Epidermal melanocyte (primary cell): Measurements from ENCODE around the gene TENM3.

Experiments
- DNase-seq: peaks from one replicate; pipeline ENCODE4 v3.0.0; 2011; ENCODE audit warnings: low spot score; ENCODE audit not compliant: insufficient read length

Gene TENM3

GRCh38 chr4:182449186-182449929 is 206.2 kb downstream of the TENM3 start:
- DNase-seq: no peak

GRCh38 chr4:182449930-182450439 is 206.8 kb downstream of the TENM3 start:
- DNase-seq: no peak

GRCh38 chr4:182451441-182451840 is 208.2 kb downstream of the TENM3 start:
- no peak for DNase-seq

DNA sequence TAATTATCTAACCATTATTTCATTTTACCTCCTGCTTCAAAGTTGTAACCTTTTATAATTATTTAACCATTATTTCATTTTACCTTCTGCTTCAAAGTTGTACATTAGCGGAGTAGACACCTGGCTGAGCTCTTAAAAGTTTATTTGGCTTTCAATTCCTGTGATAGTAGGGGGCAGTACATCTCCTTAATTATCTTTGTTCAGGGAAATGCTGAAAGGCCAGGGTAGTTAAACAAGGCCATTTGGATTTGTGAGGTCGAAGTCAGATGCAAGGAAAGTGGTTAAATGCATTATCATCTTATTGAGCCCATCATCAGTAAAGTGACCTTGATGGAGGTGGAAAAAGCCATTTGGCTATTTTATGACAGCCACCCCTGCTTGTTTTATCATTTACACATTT is 210.6 kb downstream of the TENM3 start:
- DNase-seq: no peak

- no peak for DNase-seq
Observed at GRCh38 chr4:182454440-182455013, 211.3 kb downstream of the TENM3 start.

DNA sequence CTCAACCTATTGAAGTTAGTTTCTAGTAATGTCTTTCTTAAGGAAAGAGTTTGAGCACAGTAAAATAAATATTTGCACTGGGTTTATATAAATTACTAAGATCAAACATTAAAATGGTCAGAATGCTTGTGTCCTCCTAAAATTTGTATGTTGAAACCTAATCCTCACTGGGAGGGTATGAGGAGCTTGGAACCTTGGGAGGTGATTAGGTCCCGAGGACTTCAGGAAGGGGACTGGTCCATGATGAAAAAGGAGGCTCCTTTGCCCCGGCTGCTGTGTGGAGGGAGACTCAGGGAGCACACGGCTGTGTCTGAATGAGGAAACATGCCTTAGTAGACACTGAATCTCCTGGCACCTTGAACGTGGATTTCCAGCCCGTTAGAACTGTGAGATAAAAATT is 221.9 kb downstream of the TENM3 start:
- no peak for DNase-seq

DNA sequence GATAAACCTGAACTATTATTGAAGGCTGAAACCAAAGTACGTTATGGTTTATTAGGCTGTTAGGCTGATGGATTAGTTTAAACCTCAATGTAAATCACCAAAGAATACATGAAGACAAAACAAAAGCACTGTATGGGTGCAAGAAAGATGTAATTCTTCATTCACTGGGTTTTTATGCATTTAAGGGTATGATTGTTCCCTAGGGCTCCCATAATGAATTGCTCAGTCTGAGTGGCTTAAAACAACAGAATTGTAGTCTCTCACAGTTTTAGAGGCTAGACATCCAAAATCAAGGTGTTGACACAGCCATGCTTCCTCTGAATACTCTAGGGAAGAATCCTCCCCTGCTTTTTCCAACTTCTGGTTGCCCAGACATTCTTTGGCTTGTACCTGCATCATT is 222.8 kb downstream of the TENM3 start:
- no peak for DNase-seq

DNA sequence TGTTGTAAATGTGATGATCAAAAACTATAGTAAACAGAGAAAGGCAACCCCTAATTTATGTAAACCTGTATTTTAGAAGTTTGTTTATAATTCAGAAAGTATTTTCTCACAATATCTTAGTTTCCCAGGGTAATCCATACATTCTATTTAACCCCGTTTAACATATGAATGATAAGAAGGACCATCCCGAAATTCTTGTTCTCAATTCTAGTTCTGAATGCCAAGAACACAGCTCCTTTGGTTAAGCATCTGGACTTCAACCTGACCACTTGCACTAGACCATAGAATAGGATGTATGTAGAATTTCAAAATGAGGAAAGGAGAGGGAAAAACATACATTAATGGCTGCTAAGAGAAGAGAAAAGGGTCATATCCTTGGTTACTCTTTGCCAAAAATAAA is 227.0 kb downstream of the TENM3 start:
- DNase-seq: no peak

DNA sequence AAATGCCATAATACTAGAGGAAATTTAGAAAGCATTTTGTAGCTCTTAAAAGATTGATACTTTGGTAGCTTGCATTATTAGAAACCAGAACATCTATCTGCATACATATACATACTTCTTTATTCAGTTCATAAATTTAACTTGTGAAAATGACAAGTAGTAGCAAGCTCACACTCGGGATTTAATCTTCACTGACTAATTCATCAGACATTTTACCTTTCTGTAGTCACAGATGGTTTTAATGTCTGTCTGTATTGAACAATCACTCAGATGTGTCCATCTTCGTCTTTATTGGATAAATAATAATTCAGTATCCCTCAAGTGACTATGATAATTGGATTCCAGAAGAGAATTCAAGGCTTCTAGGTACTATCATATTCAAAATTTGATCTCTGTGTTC is 232.3 kb downstream of the TENM3 start:
- no peak for DNase-seq

DNA sequence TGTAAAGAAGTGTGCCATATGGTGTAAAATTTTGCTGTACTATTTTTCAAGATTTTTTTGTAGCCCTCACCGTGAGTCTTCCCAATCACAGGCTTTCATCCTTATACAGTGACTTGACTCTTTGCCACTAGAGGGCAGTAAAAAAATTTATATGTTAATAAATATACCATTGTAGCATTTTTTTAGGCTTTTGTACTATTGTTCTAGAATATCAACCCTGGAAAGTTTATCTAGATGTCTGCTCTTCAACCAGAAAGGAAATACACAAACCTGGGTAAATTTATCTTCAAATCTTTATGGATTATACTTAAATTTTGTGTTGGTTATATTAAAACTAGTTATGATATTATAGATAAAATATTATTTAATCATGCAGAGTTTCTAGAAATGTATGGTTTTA is 235.3 kb downstream of the TENM3 start:
- no peak for DNase-seq

GRCh38 chr4:182483685-182484084 is 240.5 kb downstream of the TENM3 start:
- DNase-seq: no peak

DNA sequence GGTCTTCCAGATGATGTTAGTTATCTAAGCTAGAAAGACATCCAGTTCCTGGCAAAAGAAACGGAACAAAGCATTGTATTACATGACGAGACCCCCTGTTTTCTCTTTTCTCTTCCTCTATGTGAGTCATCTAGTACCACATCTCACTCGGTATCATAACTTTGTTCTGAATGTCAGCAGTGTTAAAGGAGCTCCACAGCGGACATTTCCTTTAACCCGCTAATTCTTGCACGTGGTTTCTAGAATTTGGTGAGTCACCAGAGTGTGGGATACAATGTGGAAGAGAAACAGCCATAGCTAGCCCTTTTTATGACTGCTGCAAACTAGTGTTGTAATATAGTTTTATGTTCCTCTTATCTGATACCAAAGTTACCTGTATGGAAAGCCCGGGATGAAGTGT is 243.7 kb downstream of the TENM3 start:
- DNase-seq: no peak

GRCh38 chr4:182488896-182489295 is 245.7 kb downstream of the TENM3 start:
- DNase-seq: no peak

- no peak for DNase-seq
Observed at GRCh38 chr4:182489607-182490006, 246.4 kb downstream of the TENM3 start.

- DNase-seq: no peak
Observed at GRCh38 chr4:182491719-182492118, 248.5 kb downstream of the TENM3 start.

- peak; percentile 24 for DNase-seq
Observed at GRCh38 chr4:182492423-182492822, 249.2 kb downstream of the TENM3 start.

DNA sequence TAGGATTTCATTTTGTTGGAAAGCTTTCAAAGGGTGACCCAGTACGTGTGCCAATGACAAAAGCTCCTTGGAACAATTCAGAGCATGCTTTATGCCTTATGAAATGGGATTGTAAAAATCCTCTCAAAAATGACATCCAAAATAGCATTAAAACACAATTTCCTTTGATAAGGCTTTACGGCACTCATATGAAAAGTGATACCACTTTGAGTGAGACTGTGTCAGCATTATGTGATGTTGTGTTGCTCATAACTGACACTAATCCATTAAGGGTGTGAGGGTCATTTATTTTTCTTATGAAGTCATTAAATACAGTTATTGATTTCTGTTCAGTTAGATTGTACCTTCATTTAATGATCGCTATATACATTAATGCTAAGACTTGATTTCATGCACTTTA is 250.2 kb downstream of the TENM3 start:
- DNase-seq: no peak

GRCh38 chr4:182494103-182494502 is 250.9 kb downstream of the TENM3 start:
- DNase-seq: no peak

DNA sequence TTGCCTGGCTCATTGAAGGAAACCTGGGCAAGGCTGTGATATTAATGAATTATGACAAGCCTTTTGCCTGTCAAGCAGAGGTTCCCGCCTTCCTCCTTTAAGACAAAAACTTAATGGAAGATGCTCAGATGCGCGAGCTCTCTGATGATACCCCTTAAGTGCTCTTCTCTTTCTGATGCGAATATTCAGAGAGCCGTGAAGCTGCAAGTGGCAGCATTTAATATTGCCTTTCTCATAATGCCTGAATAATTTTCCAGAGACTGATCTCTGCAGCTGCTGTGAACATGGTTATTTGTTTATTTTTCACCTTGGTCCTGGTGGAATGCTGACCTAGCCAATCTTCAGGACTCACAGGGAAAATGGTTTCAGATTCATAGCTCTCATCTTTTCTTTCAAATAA is 251.8 kb downstream of the TENM3 start:
- DNase-seq: no peak

GRCh38 chr4:182495645-182496385 is 252.6 kb downstream of the TENM3 start:
- DNase-seq: no peak

GRCh38 chr4:182496408-182496807 is 253.2 kb downstream of the TENM3 start:
- DNase-seq: no peak

DNA sequence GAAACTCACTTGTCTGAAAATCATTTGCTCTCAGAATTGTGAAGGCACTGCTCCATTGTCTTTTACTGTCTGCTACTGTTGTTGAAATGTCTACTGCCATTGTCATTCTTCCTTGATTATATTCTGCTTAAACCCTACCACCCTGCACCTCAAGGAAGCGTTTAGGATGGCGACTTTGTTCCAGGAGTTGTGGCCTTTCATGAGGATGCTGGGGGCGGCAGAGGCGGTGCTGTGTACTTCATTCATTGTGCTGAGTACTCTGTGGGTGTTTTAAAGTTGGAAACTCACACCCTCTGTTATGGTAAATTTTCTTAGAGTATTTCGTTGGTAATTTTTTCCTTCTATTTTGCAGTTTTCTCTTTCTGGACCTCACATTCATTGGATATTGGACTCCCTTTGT is 258.9 kb downstream of the TENM3 start:
- DNase-seq: no peak
